PFSK-1 (cell line): ENCODE measurements around the gene ATP2B2.

Source experiments
- FOXP2 ChIP-seq: optimal IDR thresholded peaks from 2 replicates; pipeline ENCODE3; 2011; ENCODE audit warnings: borderline replicate concordance, control low read depth, inconsistent platforms; ENCODE audit not compliant: insufficient read depth; ENCODE audit errors: extremely low read length, extremely low read depth
- POLR2AphosphoS5 ChIP-seq: IDR thresholded peaks from 2 replicates; pipeline ENCODE4 v1.6.1; 2012; ENCODE audit warnings: low read depth, mild to moderate bottlenecking, control low read depth, low read length, moderate library complexity
- REST ChIP-seq, 2 experiments: IDR thresholded peaks; 2 replicates each; pipeline versions ENCODE4 v1.6.1 to v1.8.0; 2011 to 2012; ENCODE audit warnings: low read depth in 2 of 2, low read length in 2 of 2, control low read depth in 1 of 2, inconsistent platforms in 1 of 2, mild to moderate bottlenecking in 1 of 2, moderate library complexity in 1 of 2; ENCODE audit not compliant: insufficient read depth in 1 of 2
- SIN3A ChIP-seq: IDR thresholded peaks from 2 replicates; pipeline ENCODE4 v1.6.1; 2012; ENCODE audit warnings: mild to moderate bottlenecking, low read length, moderate library complexity, borderline replicate concordance; ENCODE audit not compliant: insufficient read depth
- TAF1 ChIP-seq: IDR thresholded peaks from 2 replicates; pipeline ENCODE4 v1.6.1; 2012; ENCODE audit warnings: low read length, control low read depth, borderline replicate concordance; ENCODE audit not compliant: insufficient read depth

Gene ATP2B2

GRCh38 chr3:10546181-10546624 lies 40.8 kb upstream of the ATP2B2 start:
- TF ChIP-seq REST (IDR thresholded peaks at IDR 0.05; ENCODE audit: insufficient read depth in 1 of 2, low read depth in 2 of 2, low read length in 2 of 2) (peak in 1 of 2 experiments; percentile 76; a peak in 2 of 4 replicates), FOXP2 (no peak), POLR2AphosphoS5 (no peak), TAF1 (no peak), SIN3A (no peak)

- TF ChIP-seq POLR2AphosphoS5: no peak
- no peak for TF ChIP-seq REST (IDR thresholded peaks at IDR 0.05; ENCODE audit: insufficient read depth in 1 of 2, low read depth in 2 of 2, low read length in 2 of 2)
- no peak for TF ChIP-seq TAF1
- TF ChIP-seq SIN3A: no peak
- TF ChIP-seq FOXP2: no peak
Measured at GRCh38 chr3:10542518-10542917, 37.1 kb upstream of the ATP2B2 start.

GRCh38 chr3:10534066-10534465 lies 28.7 kb upstream of the ATP2B2 start:
- TF ChIP-seq FOXP2 (no peak), POLR2AphosphoS5 (no peak), TAF1 (no peak), REST (IDR thresholded peaks at IDR 0.05; ENCODE audit: insufficient read depth in 1 of 2, low read depth in 2 of 2, low read length in 2 of 2) (no peak)

- TF ChIP-seq TAF1 (no peak), SIN3A (no peak), REST (IDR thresholded peaks at IDR 0.05; ENCODE audit: insufficient read depth in 1 of 2, low read depth in 2 of 2, low read length in 2 of 2) (no peak), POLR2AphosphoS5 (no peak), FOXP2 (no peak)
Measured at GRCh38 chr3:10533737-10534023, 28.3 kb upstream of the ATP2B2 start.
